GM13977 (cell line): Measurements from ENCODE around the gene RUFY2.

Source experiments
- DNase-seq: peaks from one replicate; pipeline ENCODE4 v3.0.0; 2012; ENCODE audit warnings: low spot score
- CTCF ChIP-seq: IDR thresholded peaks from 2 replicates; pipeline ENCODE4 v1.5.1; 2012; ENCODE audit warnings: mild to moderate bottlenecking, control low read depth; ENCODE audit not compliant: insufficient read depth; ENCODE audit errors: extremely low read depth, missing control alignments
- in situ Hi-C: fragments of 300-500 bp; cut with MboI; formaldehyde crosslinking; loops from one replicate; pipeline ENCODE4 v1.12.0; 2022; ENCODE audit warnings: low sequenced_read_pairs, low pct_unique_long_range_greater_than_20kb, mixed read lengths, inconsistent platforms; ENCODE audit not compliant: unreplicated experiment

RUFY2 gene

GRCh38 chr10:68336754-68337351, 70.2 kb downstream of the RUFY2 start:
- no peak for DNase-seq
- no peak for TF ChIP-seq CTCF
- in situ Hi-C loops: no loop called here

- DNase-seq: no peak
- no peak for TF ChIP-seq CTCF
- in situ Hi-C loops: no loop called here
Measured at GRCh38 chr10:68334672-68335467, 72.2 kb downstream of the RUFY2 start.

- in situ Hi-C loops: no loop called here
- no peak for TF ChIP-seq CTCF
- DNase-seq: no peak
Measured at GRCh38 chr10:68333440-68334431, 73.3 kb downstream of the RUFY2 start.

- TF ChIP-seq CTCF: no peak
- DNase-seq: no peak
- in situ Hi-C loops: no loop called here
Measured at GRCh38 chr10:68333058-68333395, 74.0 kb downstream of the RUFY2 start.

- peak; percentile 45 for DNase-seq
- TF ChIP-seq CTCF: peak; percentile 50
- in situ Hi-C loops: no loop called here
Measured at GRCh38 chr10:68332259-68333057, 74.6 kb downstream of the RUFY2 start, which contains the start of gene PBLD. Gene PBLD (minus strand): TSS chr10:68332928. CDS start chr10:68306844, 26,084 bp downstream.
